Caki2 (cell line): ENCODE data around the gene CIZ1. TPM values are rescaled to one million over a fixed set of nuclear protein-coding genes. Genes with fewer than 3 reads are reported as not detected.
A peak's percentile ranks its signal among the peaks of the same experiment; 100 is the strongest.
"Not testable (repeated sequence)": the region's sequence is repeated elsewhere in the genome, so short reads cannot be mapped to it uniquely, and the experiment has no call there.

Source experiments
- DNase-seq: peaks from one replicate; pipeline ENCODE4 v3.0.0-alpha.2; 2015; ENCODE audit warnings: low read depth
- in situ Hi-C: cut with HindIII; loops from 2 replicates; pipeline ENCODE4 v1.10.0; 2016; ENCODE audit warnings: low sequenced_read_pairs, low pct_unique_long_range_greater_than_20kb, mixed read lengths
- total RNA-seq: library from RNA; depleted of rRNA; stranded (reverse); fragments of >200 nt; shearing (Covaris generic); gene quantifications from 2 replicates; pipeline ENCODE4 v1.2.3, GENCODE V29; 2014; ENCODE audit warnings: low replicate concordance

Gene CIZ1
- total RNA-seq, 1 experiment from 2014 or later, result 27.7 TPM

GRCh38 chr9:128201441-128202369, 10.3 kb upstream of the CIZ1 start:
- in situ Hi-C loops, result no loop called here
- no peak for DNase-seq

DNA sequence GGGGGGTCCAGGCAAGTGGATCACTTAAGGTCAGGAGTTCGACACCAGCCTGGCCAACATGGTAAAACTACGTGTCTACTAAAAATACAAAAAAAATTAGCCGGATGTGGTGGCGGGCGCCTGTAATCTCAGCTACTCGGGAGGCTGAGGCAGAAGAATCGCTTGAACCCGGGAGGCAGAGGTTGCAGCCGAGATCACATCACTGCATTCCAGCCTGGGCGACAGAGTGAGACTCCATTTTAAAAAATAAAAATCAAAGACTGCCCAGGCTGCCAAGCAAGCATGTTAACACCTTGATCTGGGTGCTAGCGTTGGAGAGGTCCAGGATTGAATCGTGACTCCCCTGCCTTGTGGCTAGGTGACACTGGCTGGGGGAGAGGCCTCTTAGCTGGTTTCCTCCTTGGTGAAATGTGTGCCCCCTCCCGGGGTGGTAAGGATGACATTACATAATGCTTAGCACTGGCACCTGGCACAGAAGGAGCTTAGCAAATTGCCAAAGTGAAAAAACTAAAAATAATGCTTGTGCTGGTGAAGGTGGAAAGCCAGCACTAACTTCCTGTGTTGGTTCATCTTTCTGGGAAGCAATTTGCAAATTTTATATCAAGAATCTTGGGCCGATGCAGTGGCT, 2.2 kb upstream of the CIZ1 start:
- in situ Hi-C loops, result no loop called here
- no peak for DNase-seq

- in situ Hi-C loops, result no loop called here
Measured at GRCh38 chr9:128192601-128193371, 1.4 kb upstream of the CIZ1 start.

DNA sequence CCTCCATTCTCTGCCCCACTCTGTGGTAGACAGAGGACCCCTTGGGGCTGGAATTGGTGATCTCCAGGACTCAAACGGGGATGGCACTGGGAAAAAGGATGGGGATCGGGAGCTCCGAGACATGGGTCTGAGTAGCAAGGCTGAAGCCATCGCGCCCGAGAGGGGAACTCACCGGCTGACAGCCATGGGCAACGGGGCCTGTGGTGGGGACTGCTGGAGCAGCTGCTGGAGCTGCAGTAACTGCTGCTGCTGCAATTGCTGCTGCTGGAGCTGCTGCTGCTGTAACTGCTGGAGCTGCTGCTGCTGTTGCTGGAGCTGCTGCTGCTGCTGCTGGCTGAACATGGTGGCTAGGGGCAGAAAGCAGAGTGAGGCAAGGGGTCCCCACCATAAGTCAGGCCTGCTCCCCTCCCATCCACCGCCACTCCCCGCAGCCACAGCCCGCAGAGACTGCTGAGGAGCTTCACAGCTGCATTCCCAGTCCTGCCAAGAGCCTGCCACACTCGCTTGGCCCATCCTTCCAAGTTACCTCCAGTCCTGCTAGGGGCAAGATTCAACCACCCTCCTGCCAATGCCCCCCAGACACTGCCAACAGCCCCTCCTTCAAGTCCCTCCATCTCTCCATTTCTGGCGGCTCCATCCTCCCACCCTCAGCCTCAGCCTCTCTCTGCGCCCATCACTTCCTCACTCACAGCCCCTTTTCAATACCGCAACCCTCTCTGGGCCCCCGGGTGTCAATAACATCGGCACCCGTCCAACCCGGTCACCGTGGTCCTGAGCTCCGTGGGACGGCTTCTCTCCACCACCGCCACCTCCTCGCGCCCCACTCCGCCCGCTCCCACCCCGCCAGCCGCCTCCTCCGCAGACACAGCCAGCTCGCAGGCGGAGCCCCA, 611 bp downstream of the CIZ1 start:
- DNase-seq, result no peak
- in situ Hi-C loops, result no loop called here

More at GRCh38 chr9:128192601-128193371, 1.4 kb upstream of the CIZ1 start:
- peak; percentile 99 for DNase-seq

GRCh38 chr9:128190013-128190412, 1.4 kb downstream of the CIZ1 start:
- DNase-seq, result no peak
- in situ Hi-C loops, result no loop called here

- DNase-seq, result no peak
- in situ Hi-C loops, result no loop called here
Measured at GRCh38 chr9:128188209-128188608, 3.2 kb downstream of the CIZ1 start.

- no peak for DNase-seq
- in situ Hi-C loops, result no loop called here
Measured at GRCh38 chr9:128187361-128187760, 4.0 kb downstream of the CIZ1 start.

- in situ Hi-C loops, result no loop called here
- no peak for DNase-seq
Measured at GRCh38 chr9:128185979-128186965, 5.1 kb downstream of the CIZ1 start.

DNA sequence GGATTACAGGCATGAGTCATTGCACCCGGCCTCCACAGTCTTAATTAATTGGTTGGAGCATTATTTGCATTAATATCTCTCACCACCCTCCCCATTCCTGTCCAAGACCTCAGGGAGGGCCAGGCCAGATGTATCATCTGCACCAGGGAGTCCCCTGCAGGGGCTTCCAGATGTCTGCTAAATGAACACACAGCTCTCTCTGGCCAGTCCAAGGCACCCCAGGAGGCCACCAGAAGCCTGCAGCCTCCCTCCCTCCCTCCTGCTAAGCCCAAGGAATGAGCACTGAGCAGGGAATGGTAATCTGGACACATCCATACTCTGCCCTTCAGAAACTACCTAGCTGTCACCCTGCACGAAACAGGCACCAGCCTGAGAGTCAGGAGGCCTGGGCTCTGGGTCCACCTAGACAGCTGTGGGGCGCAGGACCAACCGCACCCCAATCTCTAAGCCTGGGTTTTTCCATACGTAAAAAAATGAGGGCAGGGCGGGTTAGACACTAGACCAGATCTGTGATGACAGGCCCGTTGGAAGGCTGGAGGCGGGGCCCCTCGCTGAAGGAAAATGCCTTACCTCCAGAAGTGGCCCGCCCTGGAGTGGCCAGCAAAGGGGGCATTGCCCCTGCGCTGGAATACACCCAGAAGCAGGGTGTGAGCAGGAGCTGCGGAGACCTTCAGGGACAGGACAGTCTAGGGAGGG, 8.3 kb downstream of the CIZ1 start:
- DNase-seq, result no peak
- in situ Hi-C loops, result no loop called here

- in situ Hi-C loops, DNase-seq: not testable (repeated sequence)
Measured at GRCh38 chr9:128181480-128181879, 9.9 kb downstream of the CIZ1 start.

GRCh38 chr9:128180447-128180846, 10.9 kb downstream of the CIZ1 start:
- in situ Hi-C loops, result no loop called here
- no peak for DNase-seq

DNA sequence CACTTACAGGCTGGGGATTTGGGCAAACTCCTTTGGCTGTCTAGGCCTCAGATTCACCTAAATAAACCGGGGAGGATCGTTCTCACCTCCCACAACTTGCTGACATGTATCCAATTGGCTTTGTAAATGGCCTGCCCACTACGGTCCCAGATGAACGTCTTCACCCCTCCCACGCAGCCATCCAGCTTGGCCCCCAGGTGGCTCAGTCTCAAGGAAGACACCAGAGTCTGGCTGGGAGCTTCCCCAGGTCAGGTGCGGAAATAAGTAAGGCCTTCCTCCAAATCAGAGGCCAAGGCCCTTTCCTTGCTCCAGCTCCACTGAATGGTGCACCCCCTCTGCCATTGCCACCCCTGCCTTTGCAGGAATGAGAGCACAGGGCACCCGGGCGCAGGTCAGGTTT, 11.4 kb downstream of the CIZ1 start:
- no peak for DNase-seq
- in situ Hi-C loops, result no loop called here

GRCh38 chr9:128178806-128179431, 12.5 kb downstream of the CIZ1 start:
- no peak for DNase-seq
- in situ Hi-C loops, result no loop called here

DNA sequence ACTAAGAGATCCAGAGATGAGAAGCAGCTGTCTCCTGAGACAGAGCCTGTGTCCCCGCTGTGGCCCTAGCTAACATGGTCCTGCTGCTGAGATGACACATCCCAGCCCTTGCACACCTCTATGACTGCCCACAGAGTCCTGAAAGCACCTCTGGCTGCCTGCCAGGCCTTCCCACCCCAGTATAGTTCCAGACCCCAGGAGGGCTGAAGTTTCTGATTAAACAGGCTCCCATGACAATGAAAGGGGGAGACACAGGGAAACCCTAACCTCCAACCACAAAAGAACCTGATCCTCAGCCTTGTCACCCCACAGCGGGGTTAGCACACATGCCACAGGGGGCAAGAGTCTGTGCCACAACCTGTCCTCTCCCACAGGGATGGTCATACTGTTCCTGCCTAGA, 15.6 kb downstream of the CIZ1 start:
- in situ Hi-C loops, result no loop called here

GRCh38 chr9:128175102-128175563, 16.2 kb downstream of the CIZ1 start:
- in situ Hi-C loops, result no loop called here

More for the DNA sequence above, 15.6 kb downstream of the CIZ1 start:
- no peak for DNase-seq

DNA sequence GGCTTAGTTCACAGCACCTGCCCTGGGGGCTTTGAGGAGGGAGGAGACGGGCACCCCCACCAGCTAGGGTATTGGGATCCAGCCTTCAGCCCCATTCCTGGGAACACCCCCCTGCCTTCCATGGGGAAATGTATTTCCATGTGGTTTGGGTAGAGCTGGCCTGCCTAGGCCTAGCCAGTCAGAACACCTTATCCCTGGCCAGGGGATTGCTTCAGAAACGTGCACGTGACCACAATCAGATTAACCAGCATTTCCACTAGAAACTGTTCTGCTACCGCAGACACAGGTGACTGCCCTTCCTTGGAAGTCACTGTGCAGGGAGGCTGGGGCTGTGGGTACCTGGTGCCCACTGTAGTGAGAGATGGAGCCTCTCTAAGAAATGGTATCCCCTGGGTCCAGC, 17.3 kb downstream of the CIZ1 start:
- DNase-seq, result no peak
- in situ Hi-C loops, result no loop called here

More at GRCh38 chr9:128175102-128175563, 16.2 kb downstream of the CIZ1 start:
- no peak for DNase-seq
